SHP77 treated with DMSO at 0.1 percent for 48 hours (cell line): ENCODE measurements around the gene PAPPA.

Experiments used
- DNase-seq: peaks from one replicate; lab custom pipeline; 2025; lab: John Stamatoyannopoulos, UW

The PAPPA gene

DNA sequence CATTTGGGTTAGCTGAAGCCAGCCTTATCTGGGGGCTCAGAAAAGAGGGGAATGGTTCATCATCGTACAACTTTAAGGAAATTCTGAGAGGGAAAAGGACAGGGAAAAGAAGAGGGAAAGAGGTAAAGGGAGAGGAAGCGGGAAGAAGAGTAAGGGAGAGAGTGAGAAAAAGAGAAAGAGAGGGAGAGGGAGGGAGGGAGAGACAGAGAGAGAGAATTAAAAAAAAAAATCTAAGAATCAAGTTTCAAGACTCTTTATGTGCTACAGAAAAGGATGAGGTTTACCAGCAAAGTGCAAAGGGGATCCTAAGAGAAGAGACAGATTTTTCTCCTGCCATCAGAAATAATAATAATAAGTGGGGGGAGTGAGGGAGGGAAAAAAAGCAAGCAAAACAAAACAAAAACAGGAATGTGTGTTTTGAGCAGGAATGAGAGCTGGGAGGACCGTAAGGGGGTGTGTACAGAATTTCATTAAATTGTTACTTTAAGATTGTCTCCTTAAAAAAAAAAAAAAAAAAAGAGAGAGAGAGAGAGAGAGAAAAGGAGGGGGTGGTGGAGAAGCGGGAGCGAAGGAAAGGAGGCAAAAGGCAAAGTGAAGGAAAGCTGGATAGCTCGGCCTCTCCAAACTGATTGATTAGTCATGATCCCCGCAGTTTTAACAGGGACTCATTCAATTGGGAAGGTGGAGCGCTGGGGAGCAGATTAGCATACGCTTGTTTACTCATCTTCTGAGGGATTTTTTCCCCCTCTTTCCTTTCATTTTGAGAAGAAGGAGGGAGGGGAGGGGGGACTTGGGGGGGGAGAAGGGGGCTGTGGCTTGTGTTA lies 438 bp upstream of the PAPPA start:
- DNase-seq, result no peak

GRCh38 chr9:116154334-116154975 lies 864 bp downstream of the PAPPA start:
- DNase-seq, result no peak

- no peak for DNase-seq
Observed at GRCh38 chr9:116154976-116155697, 1.5 kb downstream of the PAPPA start.

DNA sequence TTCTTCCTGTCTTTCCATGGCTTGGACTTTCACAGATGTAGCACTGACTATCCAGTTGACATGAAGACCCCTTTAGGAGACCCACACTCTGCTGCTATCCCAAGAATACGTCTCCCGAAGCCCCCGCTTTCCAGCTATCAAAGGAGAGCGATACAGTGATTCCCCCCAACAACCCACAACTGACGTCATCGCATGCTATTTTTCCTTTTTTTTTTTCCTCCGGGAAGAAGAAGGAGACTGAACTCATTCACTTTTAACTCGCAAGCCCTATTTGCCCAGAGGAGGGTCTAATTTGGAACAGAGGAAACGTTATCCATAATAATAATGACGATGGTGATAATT lies 2.1 kb downstream of the PAPPA start:
- no peak for DNase-seq

- DNase-seq, result no peak
Observed at GRCh38 chr9:116156621-116157314, 3.2 kb downstream of the PAPPA start.

GRCh38 chr9:116157436-116158138 lies 4.0 kb downstream of the PAPPA start:
- DNase-seq, result no peak

DNA sequence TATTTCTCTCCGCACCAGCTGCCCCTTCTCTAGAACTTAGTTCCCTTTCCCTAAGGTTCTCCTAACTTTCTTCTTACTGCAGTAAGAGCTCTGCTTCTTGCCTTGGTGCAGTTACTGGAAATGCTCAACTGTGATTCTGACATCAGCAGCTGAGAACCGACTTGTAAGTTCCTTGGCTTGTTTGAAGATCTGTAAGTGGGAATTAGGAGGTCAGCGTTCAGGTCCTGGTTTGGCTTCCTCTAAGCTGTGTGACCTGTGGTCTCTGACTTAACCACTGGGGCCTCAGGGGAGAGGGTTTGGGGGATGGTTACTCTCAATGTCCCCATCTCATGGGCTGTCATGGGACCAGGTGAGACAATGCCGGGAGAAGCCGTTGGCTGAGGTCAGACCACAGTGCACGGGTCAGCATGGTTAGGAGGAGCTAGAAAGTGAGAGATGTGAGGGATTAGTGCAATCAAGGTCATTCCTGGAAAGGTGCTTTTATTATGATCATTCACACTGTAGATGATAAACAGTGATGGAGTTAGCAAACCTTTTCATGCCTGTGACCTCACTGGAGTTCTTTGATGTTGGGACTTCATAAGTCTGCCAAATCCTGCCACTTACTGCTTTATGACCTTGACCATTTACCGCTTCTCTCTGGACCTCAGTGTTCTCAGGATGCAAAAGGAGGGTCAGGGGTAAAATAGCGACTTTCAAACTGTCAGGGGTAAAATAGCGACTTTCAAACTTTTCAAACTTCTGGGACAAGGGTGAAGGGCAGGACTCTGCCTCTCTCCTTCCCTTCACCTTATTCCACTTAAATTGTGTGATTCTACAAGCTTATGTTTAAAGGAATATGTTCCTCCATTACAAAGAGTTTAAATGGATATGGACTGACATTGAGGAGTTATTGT lies 7.3 kb downstream of the PAPPA start:
- no peak for DNase-seq

- no peak for DNase-seq
Observed at GRCh38 chr9:116162241-116162781, 8.7 kb downstream of the PAPPA start.

DNA sequence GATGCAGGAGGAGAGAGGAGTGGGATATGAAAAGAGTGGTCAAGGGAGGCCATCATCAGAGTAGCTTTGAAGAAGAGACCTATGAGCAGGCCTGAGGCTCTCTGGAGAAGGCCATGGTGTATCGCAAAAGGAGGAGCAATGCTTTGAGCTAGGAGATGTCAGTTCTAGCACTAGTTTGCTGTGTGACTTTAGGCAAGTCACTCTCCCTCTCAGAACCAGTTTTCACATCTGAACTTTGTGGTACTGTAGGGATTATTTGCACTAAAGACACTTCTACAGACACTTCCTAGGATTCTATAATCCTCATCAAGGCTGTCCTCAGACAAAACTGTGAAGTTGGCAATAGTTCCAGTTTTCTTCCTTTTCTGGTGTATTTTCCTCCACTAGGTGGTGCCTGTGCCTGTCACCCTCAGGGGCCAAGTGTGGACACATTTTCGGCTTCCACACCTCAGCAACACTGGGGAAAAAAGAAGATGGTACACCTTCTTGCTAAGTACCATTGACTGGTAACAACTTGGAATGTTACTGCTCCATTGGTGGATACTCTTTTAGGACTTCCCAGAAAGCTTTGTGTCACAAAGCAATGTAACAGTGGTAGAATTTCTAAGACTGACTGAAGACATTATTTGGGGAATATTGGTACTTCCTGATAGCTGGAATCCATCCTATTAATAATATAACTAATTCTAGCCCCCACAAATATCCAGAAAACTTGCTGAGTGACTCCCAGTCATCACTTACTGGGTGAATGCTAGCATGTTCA lies 9.9 kb downstream of the PAPPA start:
- no peak for DNase-seq

GRCh38 chr9:116165912-116166311 lies 12.3 kb downstream of the PAPPA start:
- DNase-seq, result no peak

GRCh38 chr9:116166713-116167112 lies 13.1 kb downstream of the PAPPA start:
- DNase-seq, result no peak

DNA sequence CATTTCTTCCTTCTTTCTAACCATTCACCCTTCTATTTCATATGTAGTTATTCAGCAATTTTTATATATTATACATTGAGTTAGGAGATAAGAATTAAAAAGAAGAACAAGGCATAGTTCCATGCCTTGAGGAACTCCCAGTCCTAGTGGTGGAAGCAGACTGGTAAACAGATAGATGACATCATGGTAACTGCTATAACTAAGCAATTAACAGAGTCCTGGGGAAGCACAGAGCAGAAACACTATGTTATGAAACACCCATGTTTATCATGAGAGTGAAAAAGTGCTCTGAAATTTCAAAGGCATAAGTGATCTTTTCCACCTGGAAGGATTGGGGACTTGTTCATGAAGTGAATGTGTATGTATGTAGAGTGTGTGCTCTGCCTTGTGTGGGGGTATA lies 14.6 kb downstream of the PAPPA start:
- DNase-seq, result no peak

DNA sequence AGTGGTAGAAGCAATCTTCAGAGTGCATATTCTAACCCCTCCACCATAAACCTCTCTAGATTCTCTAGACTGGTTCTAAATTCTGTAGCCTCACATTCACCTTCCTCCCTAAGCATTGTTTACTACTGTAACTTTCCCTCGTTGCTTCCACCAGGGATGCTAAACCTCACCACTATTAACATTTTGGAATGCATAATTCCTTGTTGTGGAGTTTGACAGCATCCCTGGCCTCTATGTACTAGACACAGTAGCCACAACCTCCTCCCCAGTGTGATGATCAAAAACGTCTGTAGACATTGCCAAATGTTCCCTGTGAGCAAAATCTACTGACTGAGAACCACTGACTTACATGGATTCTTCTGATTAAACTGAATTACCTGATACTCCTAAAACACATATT lies 18.6 kb downstream of the PAPPA start:
- DNase-seq, result no peak

DNA sequence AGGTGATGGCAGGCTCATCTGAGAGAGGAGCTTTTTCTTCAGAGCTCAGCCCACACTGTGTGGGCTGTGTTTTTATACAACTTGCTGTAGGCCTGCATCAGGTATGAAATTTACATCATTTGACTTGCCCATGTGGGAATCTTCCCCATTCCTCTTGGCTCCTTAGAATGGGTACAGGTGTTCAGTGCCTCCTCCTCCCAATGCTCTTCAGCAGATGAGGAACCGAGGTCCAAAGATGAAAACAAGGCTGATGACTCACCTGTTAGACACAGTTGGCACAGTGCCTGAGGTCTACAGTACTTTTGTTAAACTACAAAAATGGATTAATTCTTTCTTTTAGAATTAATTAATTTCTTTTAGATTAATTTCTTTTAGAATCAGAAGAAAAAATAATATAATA lies 20.8 kb downstream of the PAPPA start:
- no peak for DNase-seq

DNA sequence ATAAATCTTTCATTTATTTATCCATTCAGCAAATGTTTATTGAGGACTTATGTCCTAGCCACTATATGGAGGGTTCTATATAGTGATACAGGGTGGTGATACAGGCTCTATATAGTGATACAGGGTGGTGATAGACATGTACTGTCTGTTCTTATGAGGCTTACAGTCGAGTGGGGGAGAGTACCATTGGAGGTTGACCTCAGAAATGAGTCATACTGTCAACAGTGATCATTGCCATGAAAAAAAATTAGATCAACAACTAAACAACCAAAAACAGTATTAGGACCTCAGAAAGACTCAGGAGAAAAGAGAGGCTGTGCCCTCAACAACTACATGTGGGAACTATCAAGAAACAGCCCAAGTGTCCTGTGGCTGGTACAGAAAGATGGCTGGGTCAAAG lies 22.0 kb downstream of the PAPPA start:
- DNase-seq, result no peak

DNA sequence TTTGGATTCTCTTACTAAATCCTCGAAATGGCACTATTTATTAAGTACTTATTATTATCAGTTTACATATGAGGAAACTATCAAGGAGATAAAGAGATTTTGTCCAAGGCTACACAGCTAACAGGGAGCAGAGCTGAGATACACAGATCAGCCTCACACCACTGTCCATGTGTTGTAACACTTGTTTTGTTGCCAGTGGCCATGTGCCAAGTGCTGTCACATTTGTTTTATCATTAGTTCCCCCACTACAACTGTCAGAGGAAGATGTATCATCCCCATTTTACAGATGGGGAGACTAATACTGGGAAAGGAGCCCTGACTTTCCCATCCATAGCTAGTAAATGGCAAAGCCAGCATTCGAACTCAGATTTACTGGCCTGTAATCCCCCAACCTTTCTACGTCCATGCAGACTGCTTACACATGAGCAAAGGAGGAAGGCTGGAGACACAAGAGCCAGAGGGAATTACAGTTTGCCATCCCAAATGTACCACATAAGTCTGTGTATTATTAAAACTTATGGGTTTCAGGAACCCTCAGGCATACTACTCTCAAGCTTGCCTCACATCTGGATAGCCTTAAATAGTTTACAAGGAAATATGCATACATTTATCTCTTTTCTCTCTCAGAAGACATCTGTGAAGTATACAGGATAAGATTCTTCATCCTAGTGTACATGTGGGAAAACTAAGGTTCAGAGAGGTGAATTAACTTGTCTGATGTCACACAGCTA lies 25.1 kb downstream of the PAPPA start:
- DNase-seq, result no peak

GRCh38 chr9:116179568-116179967 lies 26.0 kb downstream of the PAPPA start:
- DNase-seq, result no peak

GRCh38 chr9:116181853-116182610 lies 28.4 kb downstream of the PAPPA start:
- no peak for DNase-seq
